ENCODE data around the gene PTGES3. TPM values are rescaled to one million over a fixed set of nuclear protein-coding genes. Genes with fewer than 3 reads are reported as not detected.

Gene PTGES3
- total RNA-seq, 1 donor from 2014 or later = 180 TPM

- peak; percentile 76 for DNase-seq
- TF ChIP-seq CTCF (IDR thresholded peaks at IDR 0.05; ENCODE audit: partially characterized antibody, unreplicated experiment) = no peak
- Mint-ChIP-seq H3K4me1 (ENCODE audit: low read depth, unreplicated experiment) (peaks cover 35% of the 10 kb centered on the region), H3K36me3 (ENCODE audit: unreplicated experiment) (no peaks in the 10 kb centered on the region), H3K9me3 (ENCODE audit: unreplicated experiment) (peaks cover 6% of the 10 kb centered on the region), H3K27ac (ENCODE audit: unreplicated experiment) (peak overlapping the region; percentile 94), H3K4me3 (ENCODE audit: unreplicated experiment) (peak overlapping the region; percentile 87), H3K27me3 (ENCODE audit: unreplicated experiment) (peaks cover 14% of the 10 kb centered on the region)
Measured at GRCh38 chr12:56628671-56629458, 59.2 kb downstream of the PTGES3 start.

- peaks cover 4% of the 10 kb centered on the region for H3K9me3 Mint-ChIP-seq (ENCODE audit: unreplicated experiment)
- no peaks in the 10 kb centered on the region for H3K36me3 Mint-ChIP-seq (ENCODE audit: unreplicated experiment)
- peaks cover 24% of the 10 kb centered on the region for H3K4me1 Mint-ChIP-seq (ENCODE audit: low read depth, unreplicated experiment)
- no peak overlapping the region for H3K27ac Mint-ChIP-seq (ENCODE audit: unreplicated experiment)
- TF ChIP-seq CTCF (IDR thresholded peaks at IDR 0.05; ENCODE audit: partially characterized antibody, unreplicated experiment) = no peak
- no peak overlapping the region for H3K4me3 Mint-ChIP-seq (ENCODE audit: unreplicated experiment)
- H3K27me3 Mint-ChIP-seq (ENCODE audit: unreplicated experiment) = peaks cover 6% of the 10 kb centered on the region
- no peak for DNase-seq
Measured at GRCh38 chr12:56626701-56627100, 61.4 kb downstream of the PTGES3 start.

- H3K4me1 Mint-ChIP-seq (ENCODE audit: low read depth, unreplicated experiment) = peaks cover 12% of the 10 kb centered on the region
- H3K27ac Mint-ChIP-seq (ENCODE audit: unreplicated experiment) = no peak overlapping the region
- no peak overlapping the region for H3K4me3 Mint-ChIP-seq (ENCODE audit: unreplicated experiment)
- DNase-seq = no peak
- TF ChIP-seq CTCF (IDR thresholded peaks at IDR 0.05; ENCODE audit: partially characterized antibody, unreplicated experiment) = no peak
- no peaks in the 10 kb centered on the region for H3K9me3 Mint-ChIP-seq (ENCODE audit: unreplicated experiment)
- H3K36me3 Mint-ChIP-seq (ENCODE audit: unreplicated experiment) = no peaks in the 10 kb centered on the region
- no peaks in the 10 kb centered on the region for H3K27me3 Mint-ChIP-seq (ENCODE audit: unreplicated experiment)
Measured at GRCh38 chr12:56622535-56622934, 65.5 kb downstream of the PTGES3 start.

GRCh38 chr12:56616925-56617324, 71.2 kb downstream of the PTGES3 start:
- Mint-ChIP-seq H3K36me3 (ENCODE audit: unreplicated experiment) (peaks cover 8% of the 10 kb centered on the region), H3K9me3 (ENCODE audit: unreplicated experiment) (peaks cover 8% of the 10 kb centered on the region), H3K27ac (ENCODE audit: unreplicated experiment) (peak overlapping the region; percentile 28), H3K27me3 (ENCODE audit: unreplicated experiment) (peaks cover 2% of the 10 kb centered on the region), H3K4me3 (ENCODE audit: unreplicated experiment) (no peak overlapping the region), H3K4me1 (ENCODE audit: low read depth, unreplicated experiment) (peaks cover 6% of the 10 kb centered on the region)
- DNase-seq = no peak
- no peak for TF ChIP-seq CTCF (IDR thresholded peaks at IDR 0.05; ENCODE audit: partially characterized antibody, unreplicated experiment)

GRCh38 chr12:56616244-56616643, 71.8 kb downstream of the PTGES3 start:
- H3K27me3 Mint-ChIP-seq (ENCODE audit: unreplicated experiment) = peaks cover 2% of the 10 kb centered on the region
- H3K27ac Mint-ChIP-seq (ENCODE audit: unreplicated experiment) = peak overlapping the region; percentile 1
- H3K4me1 Mint-ChIP-seq (ENCODE audit: low read depth, unreplicated experiment) = peaks cover 6% of the 10 kb centered on the region
- peaks cover 11% of the 10 kb centered on the region for H3K36me3 Mint-ChIP-seq (ENCODE audit: unreplicated experiment)
- H3K9me3 Mint-ChIP-seq (ENCODE audit: unreplicated experiment) = peaks cover 8% of the 10 kb centered on the region
- TF ChIP-seq CTCF (IDR thresholded peaks at IDR 0.05; ENCODE audit: partially characterized antibody, unreplicated experiment) = no peak
- DNase-seq = no peak
- no peak overlapping the region for H3K4me3 Mint-ChIP-seq (ENCODE audit: unreplicated experiment)
